GM18502 (cell line): ENCODE results near the gene PCNP.
A peak's percentile ranks its signal among the peaks of the same experiment; 100 is the strongest.
"Not testable (repeated sequence)": the region's sequence is repeated elsewhere in the genome, so short reads cannot be mapped to it uniquely, and the experiment has no call there.

ENCODE experiments used
- ATAC-seq: cut with Tn5 transposase; IDR thresholded peaks from one replicate; pipeline ENCODE4 v1.9.1; 2021; ENCODE audit warnings: mild to moderate bottlenecking; ENCODE audit not compliant: unreplicated experiment, poor library complexity

The PCNP gene

DNA sequence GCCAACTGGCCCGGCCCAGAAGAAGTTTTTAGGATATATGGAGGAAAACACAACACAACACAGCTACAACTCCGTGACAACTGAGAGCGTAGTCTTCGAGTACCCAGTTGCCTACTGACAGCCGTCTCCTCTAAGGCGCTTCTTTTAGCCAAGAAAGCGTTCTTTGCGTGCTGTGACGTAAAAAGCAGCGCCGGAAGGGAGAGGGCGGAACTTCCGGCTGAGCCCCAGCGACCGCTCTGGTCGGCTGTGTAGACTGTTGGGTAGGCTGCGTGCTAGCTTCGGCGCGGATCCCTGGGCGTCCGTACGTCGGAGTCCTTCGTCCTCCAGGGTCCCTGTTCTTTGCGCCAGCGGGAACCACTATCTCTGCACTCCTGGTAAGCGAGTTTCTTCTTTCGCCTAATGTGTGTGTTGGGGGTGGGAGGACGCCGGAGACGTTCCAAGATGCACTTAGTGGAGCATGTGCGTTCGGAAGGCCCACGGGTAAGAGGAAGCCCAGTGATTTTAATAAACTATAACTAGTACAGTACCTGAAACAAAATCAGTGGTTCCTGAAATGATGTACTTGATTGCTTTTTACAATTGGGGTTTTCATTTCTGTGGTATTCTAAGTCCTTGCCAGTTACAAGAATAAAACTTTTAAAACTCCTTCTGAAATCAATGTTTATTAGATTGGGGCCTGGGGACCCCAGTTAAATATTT, 12.2 kb upstream of the PCNP start, which contains the start of gene TRMT10C:
Gene TRMT10C, plus strand, starts transcription at position 239 of the 699 bp plus-strand sequence. CDS start 2,914 bp downstream, outside the sequence.
- ATAC-seq, result peak; percentile 100

DNA sequence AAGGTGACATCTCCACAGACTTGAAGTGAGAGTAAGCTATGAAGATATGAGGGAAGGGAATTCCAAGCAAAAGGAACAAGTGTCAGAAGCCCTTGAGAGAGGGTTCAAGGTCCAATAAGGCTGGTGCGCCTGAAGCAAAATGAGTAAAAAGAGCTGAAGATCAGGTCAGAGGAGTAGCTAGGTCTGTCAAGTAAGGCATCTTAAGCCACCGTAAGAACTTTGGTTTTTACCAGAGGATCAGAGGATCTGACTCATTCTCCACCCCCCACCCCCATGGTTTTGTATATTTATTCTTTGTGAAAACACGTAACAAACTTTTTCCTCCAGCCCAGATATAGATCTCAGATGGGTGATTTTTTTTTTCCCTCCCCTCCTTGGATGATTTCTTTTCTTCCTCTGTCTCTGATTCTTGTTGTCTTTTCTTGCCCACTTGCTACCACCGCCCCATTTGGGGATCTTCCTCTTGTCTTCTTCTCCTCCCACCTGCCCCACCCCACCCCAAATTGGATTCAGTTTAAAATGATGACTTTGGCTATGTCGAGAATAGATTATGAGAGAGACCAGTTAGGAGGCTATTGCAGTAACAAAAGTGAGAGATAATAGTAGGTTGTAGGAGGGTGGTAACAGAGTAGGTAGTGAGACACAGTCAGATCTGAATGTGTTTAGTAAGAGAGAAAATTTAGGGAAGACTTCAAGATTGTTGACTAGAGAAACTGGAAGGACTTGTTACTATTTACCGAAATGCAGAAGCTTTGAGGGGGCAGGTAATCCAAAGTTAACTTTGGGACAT, 6.3 kb upstream of the PCNP start:
- no peak for ATAC-seq

DNA sequence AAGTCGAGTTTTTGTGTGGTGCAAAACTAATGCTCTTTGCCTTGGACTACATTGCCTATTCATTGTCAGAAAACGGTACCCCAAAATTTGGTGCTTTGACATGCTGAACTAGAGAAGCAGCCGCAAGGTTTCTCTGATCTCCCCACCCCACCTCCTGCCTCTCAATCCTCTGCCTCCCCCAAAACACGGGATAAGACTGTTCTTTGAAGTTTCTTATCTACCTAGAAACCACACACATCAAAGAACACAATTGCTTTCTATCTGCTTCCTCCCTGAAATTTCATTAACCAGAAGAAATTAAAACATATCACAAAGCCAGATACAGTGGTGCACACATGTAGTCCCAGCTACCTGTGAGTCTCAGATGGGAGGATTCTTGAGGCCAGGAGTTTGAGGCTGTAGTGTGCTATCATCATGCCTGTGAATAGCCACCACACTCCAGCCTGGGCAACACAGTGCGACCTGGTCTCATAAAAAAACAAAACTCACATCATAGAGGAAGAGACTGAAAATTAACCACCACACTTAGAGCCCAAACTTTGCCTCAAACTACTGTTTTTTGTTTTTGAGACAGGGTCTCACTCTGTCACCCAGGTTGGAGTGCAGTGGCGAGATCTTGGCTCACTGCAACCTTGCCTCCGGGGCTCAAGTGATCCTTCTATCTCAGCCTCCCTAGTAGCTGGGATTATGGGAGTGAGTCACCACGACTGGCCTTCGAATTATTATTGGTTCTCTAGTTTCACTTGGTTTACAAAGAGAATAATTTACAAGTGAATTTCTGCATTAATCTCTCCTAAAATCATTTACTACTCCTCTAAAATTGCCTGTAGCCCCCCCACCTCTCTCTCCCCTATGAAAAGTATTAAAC, 2.7 kb upstream of the PCNP start:
- ATAC-seq, result no peak

DNA sequence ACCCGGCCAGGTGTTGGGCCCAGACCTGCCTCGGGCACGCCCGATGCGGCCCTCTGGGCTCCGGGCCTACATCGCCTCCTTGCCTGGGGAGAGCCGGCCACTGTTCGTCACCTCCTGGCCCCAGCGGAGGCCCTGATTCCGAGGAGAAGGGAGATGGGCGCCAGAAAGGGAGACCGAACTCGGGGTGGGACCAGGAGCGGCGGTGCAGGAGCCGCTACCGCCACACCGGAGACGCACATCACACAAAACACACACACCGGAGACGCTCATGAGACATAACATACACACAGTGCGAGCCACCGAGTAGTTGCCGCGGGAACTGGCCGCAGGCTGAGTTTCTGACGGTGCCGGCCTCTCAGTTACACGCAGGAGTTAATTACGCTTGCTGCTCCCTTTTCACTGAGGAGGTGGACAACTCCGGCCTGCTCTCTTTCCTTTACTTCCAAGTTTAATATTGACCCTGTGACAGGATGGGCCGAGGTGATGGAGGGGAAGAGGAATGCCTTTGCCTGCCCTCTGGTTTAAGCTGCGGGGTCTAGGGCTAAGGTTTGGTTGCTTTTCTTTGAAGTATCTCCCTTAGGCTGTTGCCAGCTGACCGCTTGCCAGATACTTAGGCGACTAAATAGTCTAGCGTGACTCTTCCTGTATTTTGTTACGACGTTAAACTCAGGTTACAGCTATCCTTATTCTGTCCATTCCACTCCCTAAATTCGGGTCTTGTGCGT, 570 bp downstream of the PCNP start:
- peak; percentile 53 for ATAC-seq

DNA sequence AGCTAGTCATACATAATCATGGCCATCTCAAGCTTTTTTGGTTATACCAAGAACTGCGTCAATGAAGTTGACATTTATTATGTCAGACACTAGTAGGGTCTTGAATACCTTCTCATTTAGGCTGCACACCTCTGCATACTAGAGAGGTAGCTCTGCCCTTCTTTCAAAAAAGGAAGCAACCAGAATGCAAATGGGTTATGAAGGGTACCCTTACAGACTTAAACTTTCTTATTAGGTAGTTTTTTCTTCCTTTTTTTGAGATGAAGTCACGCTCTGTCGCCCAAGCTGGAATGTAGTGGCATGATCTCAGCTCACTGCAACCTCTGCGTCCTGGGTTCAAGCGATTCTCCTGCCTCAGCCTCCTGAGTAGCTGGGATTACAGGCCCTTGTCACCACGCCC, 3.3 kb downstream of the PCNP start:
- no peak for ATAC-seq

DNA sequence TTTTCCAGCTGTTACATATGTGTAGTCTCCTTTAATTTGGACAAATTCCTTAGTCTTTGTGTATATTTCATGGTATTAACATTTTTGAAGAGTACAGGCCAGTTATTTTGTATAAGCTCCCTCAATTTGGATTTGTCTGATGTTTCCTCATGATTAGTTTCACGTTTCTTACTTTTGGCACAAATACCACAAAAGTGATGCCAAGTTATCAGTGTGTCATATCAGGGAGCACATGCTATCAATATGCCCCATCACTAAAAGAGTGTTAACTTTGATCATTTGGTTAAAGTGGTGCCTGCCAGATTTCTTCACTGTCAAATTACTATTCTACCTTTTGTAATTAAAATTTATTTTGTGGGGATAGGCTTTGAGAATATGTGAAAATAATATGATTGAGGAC, 14.6 kb downstream of the PCNP start:
- ATAC-seq, result no peak

DNA sequence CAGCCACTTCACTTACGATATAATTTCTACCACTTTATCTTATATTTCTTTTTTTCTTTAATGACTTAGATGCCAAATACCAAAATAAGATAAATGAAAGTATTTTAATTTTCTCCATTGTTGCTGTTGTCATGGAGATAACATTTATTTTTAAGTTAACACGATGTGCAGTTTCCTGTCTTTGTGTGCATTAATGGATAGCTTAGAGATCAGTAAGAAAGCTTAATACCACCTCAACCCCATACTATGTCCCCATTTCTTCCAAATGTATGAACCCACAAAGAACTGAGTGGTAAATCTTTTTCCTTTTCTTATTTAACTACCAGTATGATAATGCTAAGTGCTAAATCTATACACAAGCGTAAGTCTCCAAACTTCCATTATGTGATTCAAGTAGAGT, 17.1 kb downstream of the PCNP start:
- ATAC-seq, result no peak

DNA sequence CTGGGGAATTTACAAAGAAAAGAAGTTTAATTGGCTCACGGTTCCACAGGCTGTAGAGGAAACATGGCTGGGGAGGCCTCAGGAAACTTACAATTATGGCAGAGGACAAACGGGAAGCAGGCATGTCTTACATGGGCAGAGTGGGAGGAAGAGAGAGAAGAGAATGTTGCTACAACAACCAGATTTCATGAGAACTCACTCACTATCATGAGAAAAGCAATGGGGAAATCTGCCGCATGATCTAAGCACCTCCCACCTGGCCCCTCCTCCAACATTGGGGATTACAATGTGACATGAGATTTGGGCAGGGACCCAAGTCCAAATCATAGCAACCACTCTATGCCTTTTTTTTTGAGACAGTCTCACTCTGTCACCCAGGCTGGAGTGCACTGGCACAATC, 28.8 kb downstream of the PCNP start:
- ATAC-seq, result no peak

DNA sequence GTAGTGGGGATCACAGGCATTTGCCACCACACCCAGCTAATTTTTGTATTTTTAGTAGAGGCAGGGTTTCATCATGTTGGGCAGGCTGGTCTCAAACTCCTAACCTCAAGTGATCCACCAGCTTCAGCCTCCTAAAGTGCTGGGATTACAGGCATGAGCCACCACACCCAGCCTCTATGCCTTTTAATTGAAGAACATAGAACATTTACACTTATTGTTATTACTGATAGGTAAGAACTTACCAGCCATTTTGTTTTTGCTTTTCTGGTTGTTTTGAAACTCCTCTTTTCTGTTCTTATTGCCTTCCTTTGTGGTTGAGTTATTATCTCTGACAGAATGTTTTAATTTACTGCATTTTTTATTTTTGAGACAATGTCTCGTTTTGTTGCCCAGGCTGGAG, 29.2 kb downstream of the PCNP start:
- ATAC-seq, result no peak

DNA sequence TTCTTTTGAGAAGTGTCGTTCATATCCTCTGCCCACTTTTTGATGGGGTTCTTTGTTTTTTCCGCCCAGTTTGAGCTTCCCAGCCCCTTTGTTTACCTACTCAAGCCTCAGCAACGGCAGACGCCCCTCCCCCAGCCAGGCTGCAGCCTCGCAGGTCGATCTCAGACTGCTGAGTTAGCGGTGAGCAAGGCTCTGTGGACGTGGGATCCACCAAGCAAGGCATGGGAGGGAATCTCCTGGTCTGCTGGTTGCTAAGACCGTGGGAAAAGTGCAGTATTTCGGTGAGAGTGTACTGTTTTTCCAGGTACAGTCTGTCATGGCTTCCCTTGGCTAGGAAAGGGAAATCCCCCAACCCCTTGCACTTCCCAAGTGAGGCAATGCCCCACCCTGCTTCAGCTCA, 31.4 kb downstream of the PCNP start:
- not testable (repeated sequence) for ATAC-seq

DNA sequence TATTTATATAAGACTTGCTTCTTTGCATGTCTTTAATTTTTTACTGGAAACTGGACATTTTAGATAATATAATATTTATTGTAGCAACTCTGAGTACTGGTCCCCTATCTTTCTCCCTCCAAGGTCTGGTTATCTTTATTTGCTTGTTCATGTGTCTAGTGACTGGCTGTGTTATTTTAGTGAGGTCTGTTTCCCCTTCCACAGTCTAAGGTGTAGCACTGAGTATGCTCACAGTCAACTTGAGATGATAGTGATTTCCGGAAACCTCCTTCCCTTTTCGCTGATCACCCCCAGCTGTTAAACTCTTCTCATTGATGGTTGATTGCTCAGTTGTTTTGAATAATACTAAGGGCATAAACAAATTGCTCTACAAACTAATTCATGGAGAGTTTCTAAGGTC, 37.0 kb downstream of the PCNP start:
- no peak for ATAC-seq

DNA sequence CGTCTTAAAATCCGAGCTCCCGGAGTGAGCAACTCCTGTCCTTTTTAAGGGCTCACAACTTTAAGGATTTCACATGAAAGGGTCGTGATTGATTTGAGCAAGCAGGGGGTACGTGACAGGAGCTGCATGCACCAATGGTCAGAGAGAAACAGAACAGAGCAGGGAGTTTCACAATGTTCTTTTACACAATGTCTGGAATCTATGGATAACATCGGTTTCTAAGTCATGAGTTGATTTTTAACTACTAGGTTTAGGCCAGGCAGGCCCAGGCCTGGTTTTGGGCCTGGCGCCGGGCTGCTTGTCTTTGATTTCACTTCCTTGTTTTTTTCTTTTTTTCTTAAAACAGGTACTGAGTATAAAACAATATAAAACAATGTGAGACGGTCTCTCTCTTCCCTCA, 39.0 kb downstream of the PCNP start:
- not testable (repeated sequence) for ATAC-seq

DNA sequence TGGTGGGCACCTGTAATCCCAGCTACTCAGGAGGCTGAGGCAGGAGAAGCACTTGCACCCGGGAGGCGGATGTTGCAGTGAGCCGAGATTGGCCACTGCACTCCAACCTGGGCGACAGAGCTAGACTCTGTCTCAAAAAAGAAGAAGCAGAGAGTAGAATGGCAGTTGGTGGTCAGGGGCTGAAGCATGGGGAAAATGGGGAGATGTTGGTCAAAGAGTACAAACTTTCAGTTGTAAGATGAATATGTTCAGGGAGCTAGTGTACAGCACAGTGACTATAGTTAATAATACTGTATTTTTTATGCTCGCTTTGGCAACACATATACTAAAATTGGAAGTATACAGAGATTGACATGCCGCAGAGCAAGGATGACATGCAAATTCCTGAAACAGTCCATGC, 41.5 kb downstream of the PCNP start:
- no peak for ATAC-seq

DNA sequence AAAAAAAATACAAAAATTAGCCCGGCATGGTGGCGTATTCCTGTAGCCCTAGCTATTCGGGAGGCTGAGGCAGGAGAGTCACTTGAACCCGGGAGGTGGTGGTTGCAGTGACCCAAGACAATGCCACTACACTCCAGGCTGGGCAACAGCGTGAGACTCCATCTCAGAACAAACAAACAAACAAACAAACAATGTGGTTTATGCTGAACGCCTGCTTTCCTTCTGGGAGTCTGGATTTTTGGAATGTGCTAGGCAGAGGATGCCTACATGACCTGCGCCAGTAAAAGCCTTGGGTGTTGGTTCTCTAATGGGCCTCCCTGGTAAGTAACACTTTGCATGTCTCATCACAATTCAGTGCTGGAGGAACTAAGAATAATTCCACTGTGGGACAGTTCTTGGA, 43.5 kb downstream of the PCNP start:
- ATAC-seq, result no peak

DNA sequence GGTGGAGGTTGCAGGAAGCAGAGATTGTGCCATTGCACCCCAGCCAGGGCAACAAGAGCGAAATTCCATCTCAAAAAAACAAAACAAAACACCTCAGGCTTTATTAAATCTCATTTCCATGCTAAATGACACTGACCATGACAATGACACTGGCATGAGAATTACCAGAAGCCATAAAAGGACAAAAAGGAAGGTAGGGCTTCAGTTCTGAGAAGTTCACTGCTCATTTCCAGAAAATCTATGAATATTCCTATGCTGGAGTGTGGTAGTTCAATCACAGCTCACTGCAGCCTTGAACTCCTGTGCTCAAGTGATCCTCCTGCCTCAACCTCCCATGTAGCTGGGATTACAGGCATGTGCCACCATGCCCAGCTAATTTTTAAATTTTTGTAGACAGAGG, 44.7 kb downstream of the PCNP start:
- ATAC-seq, result no peak

DNA sequence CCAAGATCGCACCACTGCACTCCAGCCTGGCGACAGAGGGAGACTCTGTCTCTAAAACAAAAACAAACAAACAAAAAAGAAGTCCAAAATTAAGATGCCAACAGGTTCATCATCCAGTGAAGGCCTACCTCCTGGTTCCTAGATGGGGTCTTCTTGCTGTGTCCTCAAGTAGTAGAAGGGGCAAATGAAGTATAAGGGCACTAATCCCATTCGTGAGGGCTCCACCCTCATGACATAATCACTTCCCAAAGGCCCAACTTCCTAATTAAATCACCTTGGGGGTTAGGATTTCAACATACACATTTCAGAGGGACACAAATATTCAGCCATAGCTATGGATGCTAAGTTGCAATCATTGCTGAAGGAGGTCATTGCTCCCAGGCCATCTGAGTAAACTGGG, 45.8 kb downstream of the PCNP start:
- no peak for ATAC-seq

DNA sequence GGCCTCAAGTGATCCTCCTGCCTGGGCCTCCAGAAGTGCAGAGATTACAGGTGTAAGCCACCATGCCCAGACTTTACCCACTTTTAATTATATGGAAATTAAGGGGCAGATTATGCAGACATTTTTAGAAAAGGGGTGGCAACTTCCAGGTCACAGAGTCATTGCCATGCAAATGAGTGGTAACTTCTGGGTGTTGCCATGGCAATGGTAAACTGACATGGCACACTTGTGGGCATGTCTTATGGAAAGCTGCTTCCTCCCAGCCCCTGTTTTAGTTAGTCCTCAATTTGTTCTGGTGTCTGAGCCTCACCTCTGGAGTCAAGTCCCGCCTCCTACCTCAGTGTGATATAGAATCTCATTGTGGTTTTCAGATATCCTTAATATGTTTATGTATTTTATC, 49.7 kb downstream of the PCNP start:
- ATAC-seq, result no peak

DNA sequence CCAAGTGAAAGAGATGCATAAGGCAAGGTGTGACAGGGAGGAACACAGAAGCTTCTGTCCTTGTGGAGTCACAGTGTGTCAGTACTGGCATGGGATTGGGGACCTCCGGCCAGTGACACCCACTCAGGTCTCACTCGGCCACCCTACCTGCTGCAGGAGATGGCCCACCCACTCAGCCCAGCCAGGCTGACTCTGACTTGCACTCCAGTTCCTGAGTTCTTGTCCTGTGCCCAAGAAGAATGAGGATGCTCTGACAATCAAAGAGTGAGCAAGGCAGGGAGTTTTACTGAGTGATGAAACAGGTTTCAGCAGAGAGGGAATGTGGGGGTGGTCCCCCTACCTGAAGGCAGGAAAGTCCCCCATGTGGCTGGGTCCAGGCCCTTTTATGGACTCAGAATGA, 50.9 kb downstream of the PCNP start:
- no peak for ATAC-seq

DNA sequence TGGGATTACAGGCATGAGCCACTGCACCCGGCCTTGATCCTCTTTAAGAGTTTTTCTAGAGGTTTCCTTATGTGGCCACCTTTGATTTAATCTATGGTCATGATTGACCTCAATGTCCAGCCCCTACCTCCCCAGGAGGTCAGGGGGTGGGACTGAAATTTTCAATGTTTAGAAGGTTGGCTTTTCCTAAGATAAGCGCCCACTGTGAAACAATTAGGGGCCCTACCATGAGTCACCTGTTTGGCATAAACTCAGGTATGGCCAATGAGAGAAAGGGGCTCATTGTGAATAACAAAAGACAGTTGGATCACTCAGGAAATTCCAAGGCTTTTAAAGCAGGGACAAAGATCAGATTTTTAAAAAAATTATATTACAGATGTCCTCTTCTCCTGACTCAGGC, 51.9 kb downstream of the PCNP start:
- ATAC-seq, result no peak

DNA sequence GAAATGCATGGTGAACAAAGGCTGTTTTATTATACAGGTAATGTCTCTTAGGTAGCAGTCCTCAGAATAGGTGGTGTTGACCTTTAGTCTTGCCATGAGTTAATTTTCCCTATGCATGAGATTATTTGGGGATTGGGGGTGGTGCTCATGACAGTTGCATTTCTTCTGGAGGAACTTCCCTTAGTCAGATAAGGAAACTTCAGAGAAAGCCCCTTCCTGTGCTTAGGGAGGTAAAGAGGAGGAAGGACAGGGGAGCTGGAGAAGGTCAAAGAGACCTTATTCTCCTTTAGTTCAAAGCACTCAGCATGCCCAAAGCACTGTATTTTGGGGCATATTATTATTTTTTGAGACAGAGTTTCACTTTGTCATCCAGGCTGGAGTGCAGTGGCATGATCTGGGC, 55.2 kb downstream of the PCNP start:
- ATAC-seq, result no peak
